ENCODE data around the gene AQP11.

AQP11 gene

GRCh38 chr11:77590194-77590782 lies 535 bp downstream of the AQP11 start:
- DNase-seq, result peak; percentile 21
- TF ChIP-seq CTCF (IDR thresholded peaks at IDR 0.05; ENCODE audit: low read depth, low read length, missing control alignments), result no peak
- Histone ChIP-seq H3K4me3 (ENCODE audit: low read depth, low read length) (peak overlapping the region; percentile 66), H3K27ac (no peak overlapping the region), H3K36me3 (replicated peaks) (no peaks in the 10 kb centered on the region), H3K27me3 (replicated peaks) (no peaks in the 10 kb centered on the region)
- in situ Hi-C loops (cut with HindIII; ENCODE audit: low pct_ligation_motif_present, low sequenced_read_pairs), result no loop called here

GRCh38 chr11:77592727-77593126 lies 3.0 kb downstream of the AQP11 start:
- Histone ChIP-seq H3K27me3 (replicated peaks) (no peaks in the 10 kb centered on the region), H3K27ac (no peak overlapping the region), H3K4me3 (ENCODE audit: low read depth, low read length) (no peak overlapping the region), H3K36me3 (replicated peaks) (no peaks in the 10 kb centered on the region)
- no peak for DNase-seq
- in situ Hi-C loops (cut with HindIII; ENCODE audit: low pct_ligation_motif_present, low sequenced_read_pairs), result no loop called here
- no peak for TF ChIP-seq CTCF (IDR thresholded peaks at IDR 0.05; ENCODE audit: low read depth, low read length, missing control alignments)

- H3K27ac ChIP-seq, result no peak overlapping the region
- in situ Hi-C loops (cut with HindIII; ENCODE audit: low pct_ligation_motif_present, low sequenced_read_pairs), result no loop called here
- no peak for DNase-seq
- H3K27me3 ChIP-seq (replicated peaks), result no peaks in the 10 kb centered on the region
- no peaks in the 10 kb centered on the region for H3K36me3 ChIP-seq (replicated peaks)
- H3K4me3 ChIP-seq (ENCODE audit: low read depth, low read length), result no peak overlapping the region
- TF ChIP-seq CTCF (IDR thresholded peaks at IDR 0.05; ENCODE audit: low read depth, low read length, missing control alignments), result no peak
These were observed 4.1 kb downstream of the AQP11 start for GRCh38 chr11:77593883-77594282.

GRCh38 chr11:77596626-77597025 lies 6.9 kb downstream of the AQP11 start:
- Histone ChIP-seq H3K4me3 (ENCODE audit: low read depth, low read length) (no peak overlapping the region), H3K36me3 (replicated peaks) (no peaks in the 10 kb centered on the region), H3K27me3 (replicated peaks) (no peaks in the 10 kb centered on the region), H3K27ac (no peak overlapping the region)
- no peak for TF ChIP-seq CTCF (IDR thresholded peaks at IDR 0.05; ENCODE audit: low read depth, low read length, missing control alignments)
- in situ Hi-C loops (cut with HindIII; ENCODE audit: low pct_ligation_motif_present, low sequenced_read_pairs), result no loop called here
- peak; percentile 18 for DNase-seq

GRCh38 chr11:77598195-77598594 lies 8.4 kb downstream of the AQP11 start:
- DNase-seq, result no peak
- in situ Hi-C loops (cut with HindIII; ENCODE audit: low pct_ligation_motif_present, low sequenced_read_pairs), result no loop called here
- no peaks in the 10 kb centered on the region for H3K36me3 ChIP-seq (replicated peaks)
- no peak overlapping the region for H3K27ac ChIP-seq
- no peak for TF ChIP-seq CTCF (IDR thresholded peaks at IDR 0.05; ENCODE audit: low read depth, low read length, missing control alignments)
- no peak overlapping the region for H3K4me3 ChIP-seq (ENCODE audit: low read depth, low read length)
- H3K27me3 ChIP-seq (replicated peaks), result no peaks in the 10 kb centered on the region
